Mesenchymal stem cell (in vitro differentiated cells and primary cell): ENCODE data around the gene FIGNL2.
A peak's percentile ranks its signal among the peaks of the same experiment; 100 is the strongest.

ENCODE experiments used
- DNase-seq: peaks from one replicate; pipeline ENCODE4 v3.0.0-alpha.2; 2013
- H2AFZ ChIP-seq: one replicate; pipeline ENCODE4 v1.6.1; 2013; ENCODE audit warnings: low read depth, mild to moderate bottlenecking, control low read depth, inconsistent platforms, low read length, moderate library complexity
- H2AK5ac ChIP-seq: 2 replicates; pipeline ENCODE4 v1.6.1; 2013; ENCODE audit warnings: low read length, moderate library complexity, mild to moderate bottlenecking, inconsistent platforms; ENCODE audit not compliant: severe bottlenecking
- H2BK120ac ChIP-seq: one replicate; pipeline ENCODE4 v1.6.1; 2013; ENCODE audit warnings: low read depth, mild to moderate bottlenecking, inconsistent platforms, low read length, moderate library complexity
- H2BK12ac ChIP-seq, 2 experiments: one replicate each; pipeline ENCODE4 v1.6.1; 2013; ENCODE audit warnings: inconsistent platforms in 2 of 2, low read length in 2 of 2, mild to moderate bottlenecking in 2 of 2, moderate library complexity in 2 of 2, control low read depth in 1 of 2
- H2BK15ac ChIP-seq: one replicate; pipeline ENCODE4 v1.6.1; 2013; ENCODE audit warnings: mild to moderate bottlenecking, low read depth, inconsistent platforms; ENCODE audit not compliant: poor library complexity, severe bottlenecking
- H2BK5ac ChIP-seq: 2 replicates; pipeline ENCODE4 v1.6.1; 2013; ENCODE audit warnings: low read depth, mild to moderate bottlenecking, low read length, control low read depth, inconsistent platforms; ENCODE audit not compliant: poor library complexity, severe bottlenecking
- H3K14ac ChIP-seq, 2 experiments: one replicate each; pipeline ENCODE4 v1.6.1; 2013; ENCODE audit warnings: inconsistent platforms in 2 of 2, low read length in 2 of 2, control low read depth in 1 of 2, mild to moderate bottlenecking in 1 of 2, moderate library complexity in 1 of 2
- H3K18ac ChIP-seq, 2 experiments: one replicate each; pipeline ENCODE4 v1.6.1; 2013; ENCODE audit warnings: inconsistent platforms in 2 of 2, low read length in 2 of 2, control low read depth in 1 of 2, low read depth in 1 of 2, mild to moderate bottlenecking in 1 of 2
- H3K23ac ChIP-seq, 2 experiments: one replicate each; pipeline ENCODE4 v1.6.1; 2013; ENCODE audit warnings: inconsistent platforms in 2 of 2, low read length in 2 of 2, mild to moderate bottlenecking in 2 of 2, moderate library complexity in 2 of 2, control low read depth in 1 of 2
- H3K27ac ChIP-seq: 2 replicates; pipeline ENCODE4 v1.5.1; 2013; ENCODE audit warnings: mild to moderate bottlenecking, moderate library complexity, low read length, control low read depth, inconsistent platforms; ENCODE audit not compliant: poor library complexity, severe bottlenecking
- H3K27me3 ChIP-seq, 2 experiments: 2 replicates each; pipeline versions ENCODE4 v1.6.1 to v1.7.0; 2013; ENCODE audit warnings: low read length in 2 of 2, mild to moderate bottlenecking in 2 of 2, moderate library complexity in 2 of 2, control low read depth in 1 of 2, inconsistent platforms in 1 of 2; ENCODE audit not compliant: control insufficient read depth in 1 of 2, insufficient read depth in 1 of 2
- H3K36me3 ChIP-seq, 2 experiments: 2 replicates each; pipeline versions ENCODE4 v1.6.1 to v1.7.0; 2013; ENCODE audit warnings: low read length in 2 of 2, control low read depth in 1 of 2, inconsistent platforms in 1 of 2, low read depth in 1 of 2, mild to moderate bottlenecking in 1 of 2; ENCODE audit not compliant: insufficient read depth in 2 of 2, control insufficient read depth in 1 of 2
- H3K4ac ChIP-seq, 2 experiments: one replicate each; pipeline ENCODE4 v1.6.1; 2013; ENCODE audit warnings: inconsistent platforms in 2 of 2, low read length in 2 of 2, mild to moderate bottlenecking in 2 of 2, moderate library complexity in 2 of 2, control low read depth in 1 of 2, low read depth in 1 of 2
- H3K4me1 ChIP-seq: 2 replicates; pipeline ENCODE4 v1.6.1; 2013; ENCODE audit warnings: low read depth, low read length, control low read depth; ENCODE audit not compliant: control insufficient read depth, insufficient read depth
- H3K4me2 ChIP-seq: 2 replicates; pipeline ENCODE4 v1.6.1; 2013; ENCODE audit warnings: low read length, mild to moderate bottlenecking, inconsistent platforms; ENCODE audit not compliant: poor library complexity, severe bottlenecking
- H3K4me3 ChIP-seq, 2 experiments: 2 replicates each; pipeline versions ENCODE4 v1.5.1 to v1.7.0; 2013; ENCODE audit warnings: low read length in 2 of 2, mild to moderate bottlenecking in 2 of 2, control low read depth in 1 of 2, low read depth in 1 of 2; ENCODE audit not compliant: insufficient read depth in 1 of 2
- H3K79me1 ChIP-seq: replicated peaks from 2 replicates; pipeline ENCODE4 v1.6.1; 2013; ENCODE audit warnings: mild to moderate bottlenecking, control low read depth, low read length, inconsistent platforms; ENCODE audit not compliant: poor library complexity, severe bottlenecking
- H3K9ac ChIP-seq: 2 replicates; pipeline ENCODE4 v1.7.0; 2013; ENCODE audit warnings: mild to moderate bottlenecking, low read length, moderate library complexity
- H3K9me3 ChIP-seq: 2 replicates; pipeline ENCODE4 v1.7.0; 2013; ENCODE audit warnings: mild to moderate bottlenecking, low read length; ENCODE audit not compliant: control insufficient read depth
- H4K8ac ChIP-seq: one replicate; pipeline ENCODE4 v1.6.1; 2013; ENCODE audit warnings: inconsistent platforms, mild to moderate bottlenecking, low read length, moderate library complexity
- H4K91ac ChIP-seq: one replicate; pipeline ENCODE4 v1.6.1; 2013; ENCODE audit warnings: mild to moderate bottlenecking, low read length, inconsistent platforms
- WGBS: methylation state at CpG from one replicate; pipeline ENCODE4 v1.1.7; 2013; ENCODE audit warnings: mixed read lengths; 5-methylcytosine and 5-hydroxymethylcytosine counted together

Gene FIGNL2

GRCh38 chr12:51838036-51838435, 10.5 kb downstream of the FIGNL2 start:
- H2BK12ac ChIP-seq = no peak overlapping the region
- DNase-seq = no peak
- H3K9ac ChIP-seq = no peak overlapping the region
- no peak overlapping the region for H3K18ac ChIP-seq
- H4K8ac ChIP-seq = no peak overlapping the region
- WGBS = 100% methylated on average over 1 of the region's 4 CpGs
- peaks cover 90 to 91% of the 10 kb centered on the region in 2 experiments for H3K27me3 ChIP-seq
- H2AFZ ChIP-seq = no peak overlapping the region
- no peak overlapping the region for H3K23ac ChIP-seq
- H3K14ac ChIP-seq = peak overlapping the region in 1 of 2 experiments; percentile 58
- H3K36me3 ChIP-seq = no peaks in the 10 kb centered on the region
- no peak overlapping the region for H3K4me2 ChIP-seq
- no peak overlapping the region for H2BK15ac ChIP-seq
- no peaks in the 10 kb centered on the region for H3K9me3 ChIP-seq
- no peak overlapping the region for H3K27ac ChIP-seq
- no peak overlapping the region for H3K4me3 ChIP-seq
- no peak overlapping the region for H2BK5ac ChIP-seq
- no peak overlapping the region for H4K91ac ChIP-seq
- H2AK5ac ChIP-seq = no peak overlapping the region
- H3K79me1 ChIP-seq = no peaks in the 10 kb centered on the region
- no peak overlapping the region for H3K4ac ChIP-seq
- H3K4me1 ChIP-seq = no peaks in the 10 kb centered on the region
- H2BK120ac ChIP-seq = no peak overlapping the region

- Histone ChIP-seq H2BK120ac (no peak overlapping the region), H3K27me3 (peaks cover 90 to 91% of the 10 kb centered on the region in 2 experiments), H4K8ac (no peak overlapping the region), H3K23ac (no peak overlapping the region), H2AFZ (no peak overlapping the region), H3K4me1 (peaks cover 1% of the 10 kb centered on the region), H2BK15ac (peak overlapping the region; percentile 12), H2BK12ac (no peak overlapping the region), H3K14ac (no peak overlapping the region), H3K9ac (no peak overlapping the region), H3K9me3 (no peaks in the 10 kb centered on the region), H3K18ac (no peak overlapping the region), H3K4me3 (no peak overlapping the region), H3K27ac (no peak overlapping the region), H4K91ac (no peak overlapping the region), H3K4ac (no peak overlapping the region), H2BK5ac (no peak overlapping the region), H3K36me3 (no peaks in the 10 kb centered on the region), H2AK5ac (no peak overlapping the region), H3K4me2 (no peak overlapping the region), H3K79me1 (no peaks in the 10 kb centered on the region)
- no peak for DNase-seq
- WGBS = 73% methylated on average over 7 of the region's 7 CpGs
These were observed 11.2 kb downstream of the FIGNL2 start for GRCh38 chr12:51837286-51837685.

GRCh38 chr12:51836827-51837173, 11.7 kb downstream of the FIGNL2 start:
- no peak overlapping the region for H4K91ac ChIP-seq
- no peak overlapping the region for H3K14ac ChIP-seq
- no peak overlapping the region for H3K23ac ChIP-seq
- H3K27ac ChIP-seq = no peak overlapping the region
- no peak overlapping the region for H3K9ac ChIP-seq
- no peak overlapping the region for H3K4ac ChIP-seq
- H3K4me2 ChIP-seq = no peak overlapping the region
- H2BK5ac ChIP-seq = no peak overlapping the region
- DNase-seq = no peak
- no peaks in the 10 kb centered on the region for H3K79me1 ChIP-seq
- H2BK12ac ChIP-seq = no peak overlapping the region
- no peaks in the 10 kb centered on the region for H3K9me3 ChIP-seq
- H2AFZ ChIP-seq = no peak overlapping the region
- H3K4me3 ChIP-seq = no peak overlapping the region
- H3K36me3 ChIP-seq = no peaks in the 10 kb centered on the region
- H4K8ac ChIP-seq = no peak overlapping the region
- no peak overlapping the region for H3K18ac ChIP-seq
- 78% methylated on average over 6 of the region's 6 CpGs for WGBS
- peaks cover 1% of the 10 kb centered on the region for H3K4me1 ChIP-seq
- no peak overlapping the region for H2BK120ac ChIP-seq
- H2AK5ac ChIP-seq = no peak overlapping the region
- peak overlapping the region; percentile 12 for H2BK15ac ChIP-seq
- peaks cover 87 to 90% of the 10 kb centered on the region in 2 experiments for H3K27me3 ChIP-seq

- Histone ChIP-seq H2BK12ac (no peak overlapping the region), H3K23ac (no peak overlapping the region), H2AFZ (no peak overlapping the region), H3K4me2 (no peak overlapping the region), H3K4me1 (peaks cover 5% of the 10 kb centered on the region), H2BK5ac (no peak overlapping the region), H4K8ac (no peak overlapping the region), H3K36me3 (no peaks in the 10 kb centered on the region), H3K14ac (no peak overlapping the region), H3K79me1 (no peaks in the 10 kb centered on the region), H3K18ac (no peak overlapping the region), H3K4ac (no peak overlapping the region), H3K27me3 (peaks cover 84 to 89% of the 10 kb centered on the region in 2 experiments), H3K9ac (no peak overlapping the region), H2BK15ac (no peak overlapping the region), H3K4me3 (no peak overlapping the region), H3K27ac (no peak overlapping the region), H3K9me3 (no peaks in the 10 kb centered on the region), H2BK120ac (no peak overlapping the region), H4K91ac (no peak overlapping the region), H2AK5ac (no peak overlapping the region)
- 62% methylated on average over 7 of the region's 13 CpGs for WGBS
- DNase-seq = no peak
These were observed 12.3 kb downstream of the FIGNL2 start for GRCh38 chr12:51836041-51836826.
